GM12878 (cell line): Measurements from ENCODE around the gene SBNO1. TPM values are rescaled to one million over a fixed set of nuclear protein-coding genes. Genes with fewer than 3 reads are reported as not detected.

Experiments
- ATAC-seq: fragments of 200-7000 bp; cut with Tn5 transposase; 3 replicates; pipeline ENCODE4 v1.9.1; 2020; ENCODE audit warnings: mild to moderate bottlenecking, moderate library complexity
- BruUV-seq: library from RNA; stranded (reverse); fragments of 400-500 nt; replicated peaks from 2 replicates; lab custom pipeline; 2021; lab: Mats Ljungman, UMichigan
- CTCF ChIA-PET: fragments of 300-600 bp; sonication (Branson Sonifier 250); formaldehyde crosslinking; extraction: SDS; loops from one replicate; lab custom pipeline; 2021; ENCODE audit warnings: inconsistent platforms; lab: Yijun Ruan, JAX
- POLR2A ChIA-PET: fragments of 350-600 bp; formaldehyde crosslinking; extraction: SDS; loops from one replicate; lab custom pipeline; 2021; ENCODE audit warnings: inconsistent platforms; lab: Charles Lee
- RAD21 ChIA-PET: fragments of 300-600 bp; sonication (Branson Sonifier 250); formaldehyde crosslinking; loops from one replicate; lab custom pipeline; 2023; ENCODE audit warnings: antibody characterized with exemption; ENCODE audit not compliant: unreplicated experiment; lab: Charles Lee
- SMC1A ChIA-PET: fragments of 300-600 bp; sonication (Branson Sonifier 250); formaldehyde crosslinking; loops from one replicate; lab custom pipeline; 2023; ENCODE audit not compliant: unreplicated experiment, uncharacterized antibody; lab: Charles Lee
- DNase-seq: peaks from one replicate; pipeline ENCODE4 v3.0.0-alpha.2; 2011; ENCODE audit warnings: low read depth, low spot score
- FAIRE-seq: peaks from 3 replicates; lab custom pipeline; 2011; peaks lifted over from hg19 to GRCh38; lab: Jason Lieb, UNC
- H2AFZ ChIP-seq: 2 replicates; pipeline ENCODE4 v1.6.0; 2011; ENCODE audit warnings: low read depth, low read length, control low read depth; ENCODE audit not compliant: control insufficient read depth
- H3K27ac ChIP-seq: 2 replicates; pipeline ENCODE4 v1.5.1; 2011; ENCODE audit warnings: control low read depth; ENCODE audit not compliant: control insufficient read depth, insufficient read depth
- H3K27me3 ChIP-seq, 2 experiments: replicated peaks in 1 of 2; 2 replicates each; pipeline versions ENCODE4 v1.6.0 to v1.6.1; 2011; ENCODE audit warnings: low read length in 1 of 2; ENCODE audit not compliant: control insufficient read depth in 2 of 2, insufficient read depth in 2 of 2
- H3K36me3 ChIP-seq, 2 experiments: 2 replicates each; pipeline ENCODE4 v1.5.1; 2011; ENCODE audit warnings: low read length in 1 of 2; ENCODE audit not compliant: control insufficient read depth in 2 of 2, insufficient read depth in 2 of 2
- H3K4me1 ChIP-seq: 2 replicates; pipeline ENCODE4 v1.6.1; 2011; ENCODE audit warnings: mild to moderate bottlenecking, low read length, moderate library complexity, mixed read lengths; ENCODE audit not compliant: control insufficient read depth, insufficient read depth
- H3K4me2 ChIP-seq: 2 replicates; pipeline ENCODE4 v1.6.0; 2011; ENCODE audit warnings: control low read depth; ENCODE audit not compliant: control insufficient read depth, insufficient read depth
- H3K4me3 ChIP-seq: fragments of 200-600 bp; sonication (generic); 2 replicates; pipeline ENCODE4 v1.5.1; 2016
- H3K79me2 ChIP-seq: 2 replicates; pipeline ENCODE4 v1.6.0; 2011; ENCODE audit warnings: low read length; ENCODE audit not compliant: control insufficient read depth, insufficient read depth
- H3K9ac ChIP-seq: 2 replicates; pipeline ENCODE4 v1.8.0; 2011; ENCODE audit warnings: low read length, control low read depth, mixed read lengths; ENCODE audit not compliant: control insufficient read depth, insufficient read depth
- H3K9me3 ChIP-seq: replicated peaks from 3 replicates; pipeline ENCODE4 v1.5.1; 2011; ENCODE audit warnings: mild to moderate bottlenecking, low read length; ENCODE audit not compliant: control insufficient read depth, insufficient read depth
- H4K20me1 ChIP-seq: 2 replicates; pipeline ENCODE4 v1.6.0; 2011; ENCODE audit not compliant: control insufficient read depth, insufficient read depth
- CBFB ChIP-seq: IDR thresholded peaks from 2 replicates; pipeline ENCODE4 v1.6.1; 2016; ENCODE audit warnings: antibody characterized with exemption, low read depth
- CREB1 ChIP-seq: IDR thresholded peaks from 2 replicates; pipeline ENCODE4 v1.6.1; 2012; ENCODE audit warnings: low read depth, mild to moderate bottlenecking, inconsistent platforms
- DPF2 ChIP-seq: fragments of 450-650 bp; IDR thresholded peaks from 2 replicates; pipeline ENCODE4 v1.6.1; 2017; ENCODE audit warnings: mild to moderate bottlenecking
- EGR1 ChIP-seq, 2 experiments: IDR thresholded peaks; 1 replicate in 1 of 2; 2 replicates in 1 of 2; pipeline ENCODE4 v1.6.1; 2011 to 2012; ENCODE audit warnings: low read depth in 2 of 2, low read length in 2 of 2, borderline replicate concordance in 1 of 2, mild to moderate bottlenecking in 1 of 2, moderate library complexity in 1 of 2
- HDGF ChIP-seq: fragments of 450-650 bp; IDR thresholded peaks from 2 replicates; pipeline ENCODE4 v1.6.1; 2016; ENCODE audit warnings: antibody characterized with exemption
- KAT2A ChIP-seq: conservative IDR thresholded peaks from 2 replicates; pipeline ENCODE4 v1.6.1; 2011; ENCODE audit warnings: low read depth, low read length; ENCODE audit not compliant: control insufficient read depth
- NFXL1 ChIP-seq: fragments of 450-650 bp; IDR thresholded peaks from 2 replicates; pipeline ENCODE4 v1.6.1; 2017; ENCODE audit warnings: antibody characterized with exemption, mild to moderate bottlenecking, borderline replicate concordance
- NKRF ChIP-seq: fragments of 450-650 bp; conservative IDR thresholded peaks from 2 replicates; pipeline ENCODE4 v1.6.1; 2017; ENCODE audit warnings: mild to moderate bottlenecking, moderate library complexity
- POU2F2 ChIP-seq: IDR thresholded peaks from 3 replicates; pipeline ENCODE4 v1.6.1; 2011; ENCODE audit warnings: low read depth, mild to moderate bottlenecking, low read length, borderline replicate concordance
- RB1 ChIP-seq: fragments of 450-650 bp; formaldehyde crosslinking; IDR thresholded peaks from 2 replicates; pipeline ENCODE4 v1.6.1; 2017; ENCODE audit warnings: mild to moderate bottlenecking, borderline replicate concordance
- TCF3 ChIP-seq: IDR thresholded peaks from 2 replicates; pipeline ENCODE4 v1.6.1; 2012; ENCODE audit warnings: low read depth, mild to moderate bottlenecking, low read length, borderline replicate concordance; ENCODE audit not compliant: insufficient read depth
- USF2 ChIP-seq: IDR thresholded peaks from 2 replicates; pipeline ENCODE4 v1.6.1; 2011; ENCODE audit warnings: low read depth, low read length, improper control_type of control experiment, borderline replicate concordance
- WGBS: methylation state at CpG from one replicate; pipeline ENCODE4 v1.1.6; 2016; ENCODE audit warnings: low lambda C conversion rate; ENCODE audit not compliant: insufficient replicate concordance, insufficient coverage; ENCODE audit errors: missing lambda C conversion rate; 5-methylcytosine and 5-hydroxymethylcytosine counted together
- in situ Hi-C: fragments of 300-500 bp; cut with MboI; formaldehyde crosslinking; loops from 9 replicates; pipeline ENCODE4 v1.14.3; 2018; ENCODE audit warnings: mixed read lengths
- intact Hi-C: fragments of 100-400 bp; cut with micrococcal nuclease; formaldehyde crosslinking; loops from one replicate; pipeline ENCODE4 v1.14.2; 2022; ENCODE audit not compliant: unreplicated experiment
- polyA plus RNA-seq, 11 experiments: library from polyadenylated mRNA; depleted of rRNA in 4 of 11; unstranded in 6 of 11; stranded (reverse) in 5 of 11; fragments of >200 nt; fragmentation: Nextera tagmentation in 4 of 11; fragmentation: Illumina TruSeq in 1 of 11; extraction: Ambion mirVana in 4 of 11; extraction: Trizol in 1 of 11; gene quantifications; 1 replicate in 1 of 11; 2 replicates in 10 of 11; pipeline versions ENCODE4 v1.2.1 to v1.2.3, GENCODE V29; 2011 to 2016; ENCODE audit warnings: inconsistent platforms in 2 of 11, missing spikeins in 2 of 11, low read depth in 1 of 11
- total RNA-seq, 4 experiments: library from RNA; depleted of rRNA in 3 of 4; stranded (reverse); fragments of >200 nt in 3 of 4; fragmentation: Illumina TruSeq in 1 of 4; extraction: Trizol in 1 of 4; gene quantifications; 2 replicates each; pipeline versions ENCODE4 v1.2.1 to v1.2.3, GENCODE V29; 2013 to 2021
- TF ChIP-seq, protein P1 (sequence below): fragments of 150-350 bp; IDR thresholded peaks from 2 replicates; pipeline ENCODE4 v1.6.1; 2016; ENCODE audit warnings: low read depth, low read length
- TF ChIP-seq, protein P2 (sequence below): fragments of 450-650 bp; formaldehyde crosslinking; IDR thresholded peaks from 2 replicates; pipeline ENCODE4 v1.5.0; 2022; ENCODE audit warnings: mild to moderate bottlenecking, missing genetic modification characterization

SBNO1 gene
- total and polyA plus RNA-seq, 10 of the 15 experiments (the other 5 are each of a cell fraction or from before 2014, with no cell fraction given) = 7.5 to 39.7 (median 20.9) TPM

DNA sequence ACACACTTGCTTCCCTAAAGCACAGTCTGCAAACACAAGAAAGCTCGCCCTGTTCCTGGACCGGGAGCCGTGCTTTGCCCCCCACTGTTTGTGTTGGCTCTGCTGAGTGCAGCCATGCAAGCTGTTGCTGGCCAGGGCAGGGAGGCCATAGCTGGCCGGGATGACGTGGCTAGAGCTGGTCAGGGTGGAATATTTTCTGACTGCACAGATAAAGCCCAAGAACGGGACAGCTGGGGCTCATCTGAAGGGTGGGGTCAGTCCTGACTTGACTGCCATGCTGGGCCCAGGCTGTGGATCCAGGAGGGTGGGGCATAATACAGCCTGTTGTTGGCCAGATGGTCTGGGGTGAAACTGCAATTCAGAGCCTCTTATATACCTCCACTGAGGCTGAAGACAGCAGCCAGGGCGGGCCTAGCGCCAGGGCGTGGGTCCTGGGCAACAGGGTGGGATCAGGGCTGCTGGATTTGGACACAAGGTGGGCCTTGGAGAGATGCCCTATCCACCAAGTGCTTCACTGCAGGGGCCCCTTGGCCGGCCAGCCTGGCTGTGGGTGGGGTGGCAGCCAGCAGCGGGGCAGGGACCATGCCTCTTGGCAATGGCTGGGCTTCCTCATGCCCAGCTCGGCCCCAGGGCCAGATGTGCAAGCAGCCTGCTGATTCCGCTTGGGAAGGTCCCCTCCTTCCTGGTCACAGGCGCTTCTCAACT, 34.1 kb upstream of the SBNO1 start:
- Histone ChIP-seq H3K4me2 (no peak overlapping the region), H3K27me3 (no peaks in the 10 kb centered on the region), H3K4me3 (no peak overlapping the region), H4K20me1 (peaks cover 2% of the 10 kb centered on the region; the same call in 1 of the 2 replicates), H2AFZ (no peak overlapping the region), H3K9ac (no peak overlapping the region), H3K79me2 (peaks cover 7% of the 10 kb centered on the region), H3K27ac (no peak overlapping the region), H3K9me3 (no peaks in the 10 kb centered on the region), H3K36me3 (peaks cover 30 to 34% of the 10 kb centered on the region in 2 experiments), H3K4me1 (no peaks in the 10 kb centered on the region)
- DNase-seq (no peak), ATAC-seq (no peak; the same call in 2 of the 3 replicates), FAIRE-seq (no peak)
- ChIA-PET CTCF (no interaction called here), RAD21 (no interaction called here), POLR2A (interaction anchor here (1.5 kb wide), 1 partner anchor 15 kb away, joined by 3 read pairs; the partner anchor contains the start of gene KMT5A), SMC1A (no interaction called here)
- intact Hi-C loops (no loop called here), in situ Hi-C loops (no loop called here)
- no TSS peak for BruUV-seq
- 91% methylated on average over 14 of the region's 14 CpGs for WGBS
- TF ChIP-seq KAT2A (no peak), USF2 (no peak), CREB1 (no peak), NFXL1 (no peak), NKRF (no peak), RB1 (no peak), HDGF (no peak), CBFB (no peak), TCF3 (no peak), DPF2 (no peak), POU2F2 (no peak), EGR1 (IDR thresholded peaks at IDR 0.05; ENCODE audit: borderline replicate concordance in 1 of 2, low read depth in 2 of 2, low read length in 2 of 2) (no peak)
- TF ChIP-seq, protein P1, sequence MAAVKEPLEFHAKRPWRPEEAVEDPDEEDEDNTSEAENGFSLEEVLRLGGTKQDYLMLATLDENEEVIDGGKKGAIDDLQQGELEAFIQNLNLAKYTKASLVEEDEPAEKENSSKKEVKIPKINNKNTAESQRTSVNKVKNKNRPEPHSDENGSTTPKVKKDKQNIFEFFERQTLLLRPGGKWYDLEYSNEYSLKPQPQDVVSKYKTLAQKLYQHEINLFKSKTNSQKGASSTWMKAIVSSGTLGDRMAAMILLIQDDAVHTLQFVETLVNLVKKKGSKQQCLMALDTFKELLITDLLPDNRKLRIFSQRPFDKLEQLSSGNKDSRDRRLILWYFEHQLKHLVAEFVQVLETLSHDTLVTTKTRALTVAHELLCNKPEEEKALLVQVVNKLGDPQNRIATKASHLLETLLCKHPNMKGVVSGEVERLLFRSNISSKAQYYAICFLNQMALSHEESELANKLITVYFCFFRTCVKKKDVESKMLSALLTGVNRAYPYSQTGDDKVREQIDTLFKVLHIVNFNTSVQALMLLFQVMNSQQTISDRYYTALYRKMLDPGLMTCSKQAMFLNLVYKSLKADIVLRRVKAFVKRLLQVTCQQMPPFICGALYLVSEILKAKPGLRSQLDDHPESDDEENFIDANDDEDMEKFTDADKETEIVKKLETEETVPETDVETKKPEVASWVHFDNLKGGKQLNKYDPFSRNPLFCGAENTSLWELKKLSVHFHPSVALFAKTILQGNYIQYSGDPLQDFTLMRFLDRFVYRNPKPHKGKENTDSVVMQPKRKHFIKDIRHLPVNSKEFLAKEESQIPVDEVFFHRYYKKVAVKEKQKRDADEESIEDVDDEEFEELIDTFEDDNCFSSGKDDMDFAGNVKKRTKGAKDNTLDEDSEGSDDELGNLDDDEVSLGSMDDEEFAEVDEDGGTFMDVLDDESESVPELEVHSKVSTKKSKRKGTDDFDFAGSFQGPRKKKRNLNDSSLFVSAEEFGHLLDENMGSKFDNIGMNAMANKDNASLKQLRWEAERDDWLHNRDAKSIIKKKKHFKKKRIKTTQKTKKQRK = no peak
- TF ChIP-seq, protein P2, sequence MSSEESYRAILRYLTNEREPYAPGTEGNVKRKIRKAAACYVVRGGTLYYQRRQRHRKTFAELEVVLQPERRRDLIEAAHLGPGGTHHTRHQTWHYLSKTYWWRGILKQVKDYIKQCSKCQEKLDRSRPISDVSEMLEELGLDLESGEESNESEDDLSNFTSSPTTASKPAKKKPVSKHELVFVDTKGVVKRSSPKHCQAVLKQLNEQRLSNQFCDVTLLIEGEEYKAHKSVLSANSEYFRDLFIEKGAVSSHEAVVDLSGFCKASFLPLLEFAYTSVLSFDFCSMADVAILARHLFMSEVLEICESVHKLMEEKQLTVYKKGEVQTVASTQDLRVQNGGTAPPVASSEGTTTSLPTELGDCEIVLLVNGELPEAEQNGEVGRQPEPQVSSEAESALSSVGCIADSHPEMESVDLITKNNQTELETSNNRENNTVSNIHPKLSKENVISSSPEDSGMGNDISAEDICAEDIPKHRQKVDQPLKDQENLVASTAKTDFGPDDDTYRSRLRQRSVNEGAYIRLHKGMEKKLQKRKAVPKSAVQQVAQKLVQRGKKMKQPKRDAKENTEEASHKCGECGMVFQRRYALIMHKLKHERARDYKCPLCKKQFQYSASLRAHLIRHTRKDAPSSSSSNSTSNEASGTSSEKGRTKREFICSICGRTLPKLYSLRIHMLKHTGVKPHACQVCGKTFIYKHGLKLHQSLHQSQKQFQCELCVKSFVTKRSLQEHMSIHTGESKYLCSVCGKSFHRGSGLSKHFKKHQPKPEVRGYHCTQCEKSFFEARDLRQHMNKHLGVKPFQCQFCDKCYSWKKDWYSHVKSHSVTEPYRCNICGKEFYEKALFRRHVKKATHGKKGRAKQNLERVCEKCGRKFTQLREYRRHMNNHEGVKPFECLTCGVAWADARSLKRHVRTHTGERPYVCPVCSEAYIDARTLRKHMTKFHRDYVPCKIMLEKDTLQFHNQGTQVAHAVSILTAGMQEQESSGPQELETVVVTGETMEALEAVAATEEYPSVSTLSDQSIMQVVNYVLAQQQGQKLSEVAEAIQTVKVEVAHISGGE (CRISPR knock-in tag) = no peak
